ENCODE measurements around the gene MCEE. TPM values are rescaled to one million over a fixed set of nuclear protein-coding genes. Genes with fewer than 3 reads are reported as not detected.
A peak's percentile ranks its signal among the peaks of the same experiment; 100 is the strongest.
"Not testable (repeated sequence)": the region's sequence is repeated elsewhere in the genome, so short reads cannot be mapped to it uniquely, and the experiment has no call there.

MCEE gene
- total and polyA plus RNA-seq, 5 experiments from 2014 or later = 19.0 to 25.1 (median 21.2) TPM

- Mint-ChIP-seq H3K36me3 (peaks cover 5 to 56% (median 8%) of the 10 kb centered on the region in 3 donors), H3K27ac (peak overlapping the region in 7 of 10 donors; percentile 4 to 83 (median 20)), H3K27me3 (peaks cover 0 to 1% (median 0%) of the 10 kb centered on the region in 5 donors), H3K4me3 (no peak overlapping the region), H3K9me3 (no peaks in the 10 kb centered on the region), H3K4me1 (peaks cover 0 to 4% (median 2%) of the 10 kb centered on the region in 4 donors)
- POLR2A ChIA-PET = no interaction called here
- ATAC-seq (no peak), DNase-seq (no peak)
These were observed 20.2 kb upstream of the MCEE start for GRCh38 chr2:71150082-71150816.

- H3K9me3 Mint-ChIP-seq = no peaks in the 10 kb centered on the region
- POLR2A ChIA-PET = no interaction called here
- DNase-seq (no peak), ATAC-seq (no peak)
- peaks cover 0 to 7% (median 5%) of the 10 kb centered on the region in 4 donors for H3K4me1 Mint-ChIP-seq
- H3K27me3 Mint-ChIP-seq = no peaks in the 10 kb centered on the region
- peaks cover 5 to 73% (median 11%) of the 10 kb centered on the region in 3 donors for H3K36me3 Mint-ChIP-seq
- peak overlapping the region in 1 of 10 donors; percentile 60 for H3K27ac Mint-ChIP-seq
- no peak overlapping the region for H3K4me3 Mint-ChIP-seq
These were observed 18.6 kb upstream of the MCEE start for GRCh38 chr2:71148506-71149063.

GRCh38 chr2:71143782-71144181 is 13.8 kb upstream of the MCEE start:
- Mint-ChIP-seq H3K9me3 (no peaks in the 10 kb centered on the region), H3K4me3 (no peak overlapping the region), H3K27me3 (no peaks in the 10 kb centered on the region), H3K27ac (peak overlapping the region in 3 of 10 donors; percentile 4 to 52 (median 13)), H3K4me1 (peaks cover 0 to 11% (median 5%) of the 10 kb centered on the region in 4 donors), H3K36me3 (peaks cover 7 to 97% (median 14%) of the 10 kb centered on the region in 3 donors)
- POLR2A ChIA-PET = no interaction called here
- ATAC-seq (no peak), DNase-seq (no peak)

- H3K36me3 Mint-ChIP-seq = peaks cover 0 to 73% (median 8%) of the 10 kb centered on the region in 3 donors
- H3K27me3 Mint-ChIP-seq = no peaks in the 10 kb centered on the region
- H3K4me1 Mint-ChIP-seq = peaks cover 0 to 1% (median under 1%) of the 10 kb centered on the region in 4 donors
- no peak for ATAC-seq
- H3K27ac Mint-ChIP-seq = no peak overlapping the region
- POLR2A ChIA-PET = no interaction called here
- DNase-seq = no peak
- H3K9me3 Mint-ChIP-seq = no peaks in the 10 kb centered on the region
- H3K4me3 Mint-ChIP-seq = no peak overlapping the region
These were observed 6.1 kb upstream of the MCEE start for GRCh38 chr2:71136174-71136573.

- no peak for ATAC-seq
- Mint-ChIP-seq H3K27me3 (no peaks in the 10 kb centered on the region), H3K9me3 (no peaks in the 10 kb centered on the region), H3K27ac (no peak overlapping the region), H3K4me3 (no peak overlapping the region), H3K36me3 (peaks cover 0 to 49% (median 5%) of the 10 kb centered on the region in 3 donors), H3K4me1 (peaks cover 5 to 13% (median 9%) of the 10 kb centered on the region in 4 donors)
- DNase-seq = no peak
- POLR2A ChIA-PET = no interaction called here
These were observed 3.6 kb upstream of the MCEE start for GRCh38 chr2:71133603-71134002.

GRCh38 chr2:71131387-71132166 is 1.5 kb upstream of the MCEE start:
- H3K4me3 Mint-ChIP-seq, H3K27me3 Mint-ChIP-seq, H3K27ac Mint-ChIP-seq, H3K9me3 Mint-ChIP-seq, ATAC-seq, DNase-seq: not testable (repeated sequence)
- H3K36me3 Mint-ChIP-seq = peaks cover 0 to 33% (median 0%) of the 10 kb centered on the region in 3 donors
- POLR2A ChIA-PET = interaction anchor here (1.0 to 4.5 kb wide), 6 partner anchors 14 to 201 kb away, joined by 4 to 66 read pairs (median 21); partner anchors contain the start of genes ANKRD53, NAGK, PAIP2B and ZNF638
- peaks cover 5 to 26% (median 18%) of the 10 kb centered on the region in 4 donors for H3K4me1 Mint-ChIP-seq

GRCh38 chr2:71130905-71131244 is 846 bp upstream of the MCEE start:
- H3K4me1 Mint-ChIP-seq = peaks cover 5 to 26% (median 18%) of the 10 kb centered on the region in 4 donors
- DNase-seq (no peak), ATAC-seq (peak in 1 of 2 donors; percentile 24)
- peaks cover 0 to 26% (median 0%) of the 10 kb centered on the region in 3 donors for H3K36me3 Mint-ChIP-seq
- no peaks in the 10 kb centered on the region for H3K9me3 Mint-ChIP-seq
- no peak overlapping the region for H3K27ac Mint-ChIP-seq
- POLR2A ChIA-PET = interaction anchor here (0.5 to 4.5 kb wide), 10 partner anchors 10 to 1044 kb away, joined by 3 to 66 read pairs (median 7); partner anchors contain the start of genes ANKRD53, NAGK, PAIP2B and ZNF638
- H3K4me3 Mint-ChIP-seq = no peak overlapping the region
- no peaks in the 10 kb centered on the region for H3K27me3 Mint-ChIP-seq

- ATAC-seq (peak; percentile 58 to 60), DNase-seq (no peak)
- Mint-ChIP-seq H3K9me3 (no peaks in the 10 kb centered on the region), H3K36me3 (peaks cover 0 to 18% (median 0%) of the 10 kb centered on the region in 3 donors), H3K4me3 (no peak overlapping the region), H3K27me3 (no peaks in the 10 kb centered on the region), H3K4me1 (peaks cover 7 to 27% (median 19%) of the 10 kb centered on the region in 4 donors), H3K27ac (no peak overlapping the region)
- POLR2A ChIA-PET = interaction anchor here (0.5 to 4.5 kb wide), 7 partner anchors 9 to 1693 kb away, joined by 3 to 66 read pairs (median 21); partner anchors contain the start of genes NAGK, NFU1, PAIP2B and ZNF638
These were observed 202 bp downstream of the MCEE start for GRCh38 chr2:71129902-71130151.

- H3K27me3 Mint-ChIP-seq = no peaks in the 10 kb centered on the region
- DNase-seq (no peak), ATAC-seq (no peak)
- H3K27ac Mint-ChIP-seq = peak overlapping the region in 1 of 10 donors; percentile 73
- no peak overlapping the region for H3K4me3 Mint-ChIP-seq
- H3K36me3 Mint-ChIP-seq = peaks cover 0 to 13% (median 0%) of the 10 kb centered on the region in 3 donors
- H3K9me3 Mint-ChIP-seq = no peaks in the 10 kb centered on the region
- peaks cover 7 to 27% (median 19%) of the 10 kb centered on the region in 4 donors for H3K4me1 Mint-ChIP-seq
- POLR2A ChIA-PET = interaction anchor here (0.8 to 4.5 kb wide), 6 partner anchors 58 to 1692 kb away, joined by 4 to 66 read pairs (median 21); partner anchors contain the start of genes NAGK, NFU1, PAIP2B and ZNF638
These were observed 721 bp downstream of the MCEE start for GRCh38 chr2:71129114-71129901.

- DNase-seq = no peak
- Mint-ChIP-seq H3K9me3 (peaks cover 0 to 2% (median 0%) of the 10 kb centered on the region in 9 donors), H3K4me1 (peaks cover 10 to 28% (median 19%) of the 10 kb centered on the region in 4 donors), H3K27me3 (no peaks in the 10 kb centered on the region), H3K36me3 (peaks cover 0 to 23% (median 8%) of the 10 kb centered on the region in 3 donors), H3K27ac (no peak overlapping the region), H3K4me3 (no peak overlapping the region)
- ATAC-seq = no peak
- POLR2A ChIA-PET = interaction anchor here (1.8 kb wide), 1 partner anchor 59 kb away, joined by 7 read pairs; the partner anchor contains the start of gene NAGK
These were observed 3.1 kb downstream of the MCEE start for GRCh38 chr2:71126957-71127356.

GRCh38 chr2:71125506-71126294 is 4.3 kb downstream of the MCEE start:
- ATAC-seq (no peak), DNase-seq (no peak)
- peaks cover 10 to 28% (median 19%) of the 10 kb centered on the region in 4 donors for H3K4me1 Mint-ChIP-seq
- H3K36me3 Mint-ChIP-seq = peaks cover 0 to 29% (median 8%) of the 10 kb centered on the region in 3 donors
- POLR2A ChIA-PET = interaction anchor here (1.8 kb wide), 1 partner anchor 57 kb away, joined by 7 read pairs; the partner anchor contains the start of gene NAGK
- no peak overlapping the region for H3K4me3 Mint-ChIP-seq
- no peak overlapping the region for H3K27ac Mint-ChIP-seq
- peaks cover 0 to 2% (median 0%) of the 10 kb centered on the region in 9 donors for H3K9me3 Mint-ChIP-seq
- H3K27me3 Mint-ChIP-seq = no peaks in the 10 kb centered on the region
